Panc1 (cell line): ENCODE results near the gene KLHDC8A. TPM values are rescaled to one million over a fixed set of nuclear protein-coding genes. Genes with fewer than 3 reads are reported as not detected.
"Not testable (repeated sequence)": the region's sequence is repeated elsewhere in the genome, so short reads cannot be mapped to it uniquely, and the experiment has no call there.

ENCODE experiments used
- ATAC-seq: fragments of 200-7000 bp; cut with Tn5 transposase; 2 replicates; pipeline ENCODE4 v1.9.1; 2020; ENCODE audit warnings: mild to moderate bottlenecking, moderate library complexity
- BruUV-seq: library from RNA; stranded (reverse); fragments of 400-500 nt; replicated peaks from 2 replicates; lab custom pipeline; 2021; lab: Mats Ljungman, UMichigan
- CTCF ChIA-PET: fragments of 300-600 bp; sonication (Branson Sonifier 250); formaldehyde crosslinking; loops from one replicate; lab custom pipeline; 2022; ENCODE audit warnings: antibody characterized with exemption; lab: Charles Lee
- POLR2A ChIA-PET: fragments of 300-600 bp; sonication (Branson Sonifier 250); formaldehyde crosslinking; loops from one replicate; lab custom pipeline; 2022; ENCODE audit warnings: antibody characterized with exemption; lab: Charles Lee
- DNase-seq: peaks from one replicate; pipeline ENCODE4 v3.0.0-alpha.2; 2010; ENCODE audit warnings: low read depth, low spot score
- H3K27ac ChIP-seq: 2 replicates; pipeline ENCODE4 v1.5.1; 2011; ENCODE audit warnings: mild to moderate bottlenecking, low read length, inconsistent platforms
- H3K27me3 ChIP-seq: fragments of 200-500 bp; sonication (Bioruptor generic); 2 replicates; pipeline ENCODE4 v1.6.0; 2014; ENCODE audit warnings: low read length, inconsistent platforms; ENCODE audit not compliant: control insufficient read depth, insufficient read depth
- H3K36me3 ChIP-seq: fragments of 200-500 bp; sonication (Bioruptor generic); 2 replicates; pipeline ENCODE4 v1.5.1; 2014; ENCODE audit warnings: inconsistent platforms, mild to moderate bottlenecking, low read length, moderate library complexity; ENCODE audit not compliant: control insufficient read depth, insufficient read depth
- H3K4me1 ChIP-seq: 2 replicates; pipeline ENCODE4 v1.5.1; 2011; ENCODE audit warnings: inconsistent platforms, mild to moderate bottlenecking, low read length, moderate library complexity; ENCODE audit not compliant: control insufficient read depth, insufficient read depth
- H3K4me3 ChIP-seq, 2 experiments: 2 replicates each; pipeline ENCODE4 v1.5.1; 2011 to 2012; ENCODE audit warnings: low read depth in 2 of 2, low read length in 2 of 2, mild to moderate bottlenecking in 2 of 2, inconsistent platforms in 1 of 2, moderate library complexity in 1 of 2
- H3K9me3 ChIP-seq: fragments of 200-500 bp; sonication (Bioruptor generic); 2 replicates; pipeline ENCODE4 v1.5.1; 2014; ENCODE audit warnings: low read depth, mild to moderate bottlenecking, inconsistent platforms, low read length, moderate library complexity; ENCODE audit not compliant: control insufficient read depth, insufficient read depth
- POLR2AphosphoS5 ChIP-seq: IDR thresholded peaks from 2 replicates; pipeline ENCODE4 v1.6.1; 2012; ENCODE audit warnings: mild to moderate bottlenecking, low read depth, low read length, moderate library complexity
- SIN3A ChIP-seq: IDR thresholded peaks from 2 replicates; pipeline ENCODE4 v1.6.1; 2012; ENCODE audit warnings: low read depth, mild to moderate bottlenecking, low read length, moderate library complexity, borderline replicate concordance; ENCODE audit not compliant: insufficient read depth
- TCF7L2 ChIP-seq: IDR thresholded peaks from 2 replicates; pipeline ENCODE4 v1.6.1; 2011; ENCODE audit warnings: mild to moderate bottlenecking, low read depth, low read length, inconsistent platforms
- in situ Hi-C: cut with HindIII; loops from 2 replicates; pipeline ENCODE4 v1.10.0; 2016; ENCODE audit warnings: low sequenced_read_pairs, low pct_unique_long_range_greater_than_20kb
- intact Hi-C: fragments of 100-400 bp; cut with micrococcal nuclease; formaldehyde crosslinking; loops from one replicate; pipeline ENCODE4 v1.10.0; 2022; ENCODE audit not compliant: unreplicated experiment
- total RNA-seq: library from RNA; stranded (reverse); gene quantifications from one replicate; pipeline ENCODE4 v1.2.1, GENCODE V29; 2021; ENCODE audit not compliant: unreplicated experiment
- TF ChIP-seq, protein P1 (sequence below), 2 experiments: IDR thresholded peaks; 2 replicates each; pipeline ENCODE4 v1.6.1; 2011 to 2012; ENCODE audit warnings: low read depth in 2 of 2, control low read depth in 1 of 2, low read length in 1 of 2, mild to moderate bottlenecking in 1 of 2, moderate library complexity in 1 of 2; ENCODE audit not compliant: insufficient read depth in 1 of 2
- TF ChIP-seq, protein P2 (sequence below): fragments of 450-650 bp; IDR thresholded peaks from 2 replicates; pipeline ENCODE4 v1.5.1; 2017; ENCODE audit warnings: mild to moderate bottlenecking

The KLHDC8A gene
- total RNA-seq, 1 experiment from 2014 or later, result 0.31 TPM

DNA sequence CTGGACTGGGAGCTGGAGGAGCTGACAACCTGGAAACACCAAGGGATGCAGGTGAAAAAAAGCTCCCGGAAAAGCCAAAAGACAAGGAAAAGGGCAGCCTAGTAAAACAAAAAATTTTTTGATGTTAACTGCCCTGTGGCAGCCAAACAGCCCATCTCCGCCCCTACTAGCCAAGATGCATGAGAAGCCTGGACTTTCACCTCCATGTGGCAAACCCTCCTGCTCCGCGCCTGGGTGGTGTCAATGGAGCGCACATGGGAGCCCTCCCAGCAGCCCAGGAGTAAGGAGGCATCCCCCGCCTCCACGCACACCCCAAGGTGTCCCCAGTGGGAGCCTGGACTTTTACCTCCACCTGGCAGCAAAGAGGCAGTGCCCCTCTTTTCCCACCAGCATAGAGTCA is 34.7 kb upstream of the KLHDC8A start:
- H3K9me3 ChIP-seq, result no peaks in the 10 kb centered on the region
- H3K36me3 ChIP-seq, result no peaks in the 10 kb centered on the region
- no peak for ATAC-seq
- H3K27me3 ChIP-seq, result 0 out of 2 replicates have a peak, but pooled peaks cover 2% of the 10 kb centered on the region
- in situ Hi-C loops (no loop called here), intact Hi-C loops (no loop called here)
- H3K4me3 ChIP-seq, result no peak overlapping the region
- ChIA-PET CTCF (interaction anchor here (1.1 kb wide), 1 partner anchor 133 kb away, joined by 3 read pairs; no protein-coding TSS in a partner anchor), POLR2A (no interaction called here)
- TF ChIP-seq POLR2AphosphoS5 (no peak), TCF7L2 (no peak), SIN3A (no peak)
- TF ChIP-seq, protein P1, sequence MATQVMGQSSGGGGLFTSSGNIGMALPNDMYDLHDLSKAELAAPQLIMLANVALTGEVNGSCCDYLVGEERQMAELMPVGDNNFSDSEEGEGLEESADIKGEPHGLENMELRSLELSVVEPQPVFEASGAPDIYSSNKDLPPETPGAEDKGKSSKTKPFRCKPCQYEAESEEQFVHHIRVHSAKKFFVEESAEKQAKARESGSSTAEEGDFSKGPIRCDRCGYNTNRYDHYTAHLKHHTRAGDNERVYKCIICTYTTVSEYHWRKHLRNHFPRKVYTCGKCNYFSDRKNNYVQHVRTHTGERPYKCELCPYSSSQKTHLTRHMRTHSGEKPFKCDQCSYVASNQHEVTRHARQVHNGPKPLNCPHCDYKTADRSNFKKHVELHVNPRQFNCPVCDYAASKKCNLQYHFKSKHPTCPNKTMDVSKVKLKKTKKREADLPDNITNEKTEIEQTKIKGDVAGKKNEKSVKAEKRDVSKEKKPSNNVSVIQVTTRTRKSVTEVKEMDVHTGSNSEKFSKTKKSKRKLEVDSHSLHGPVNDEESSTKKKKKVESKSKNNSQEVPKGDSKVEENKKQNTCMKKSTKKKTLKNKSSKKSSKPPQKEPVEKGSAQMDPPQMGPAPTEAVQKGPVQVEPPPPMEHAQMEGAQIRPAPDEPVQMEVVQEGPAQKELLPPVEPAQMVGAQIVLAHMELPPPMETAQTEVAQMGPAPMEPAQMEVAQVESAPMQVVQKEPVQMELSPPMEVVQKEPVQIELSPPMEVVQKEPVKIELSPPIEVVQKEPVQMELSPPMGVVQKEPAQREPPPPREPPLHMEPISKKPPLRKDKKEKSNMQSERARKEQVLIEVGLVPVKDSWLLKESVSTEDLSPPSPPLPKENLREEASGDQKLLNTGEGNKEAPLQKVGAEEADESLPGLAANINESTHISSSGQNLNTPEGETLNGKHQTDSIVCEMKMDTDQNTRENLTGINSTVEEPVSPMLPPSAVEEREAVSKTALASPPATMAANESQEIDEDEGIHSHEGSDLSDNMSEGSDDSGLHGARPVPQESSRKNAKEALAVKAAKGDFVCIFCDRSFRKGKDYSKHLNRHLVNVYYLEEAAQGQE (IDR thresholded peaks at IDR 0.05; ENCODE audit: insufficient read depth in 1 of 2, low read depth in 2 of 2, low read length in 1 of 2), result no peak
- TF ChIP-seq, protein P2, sequence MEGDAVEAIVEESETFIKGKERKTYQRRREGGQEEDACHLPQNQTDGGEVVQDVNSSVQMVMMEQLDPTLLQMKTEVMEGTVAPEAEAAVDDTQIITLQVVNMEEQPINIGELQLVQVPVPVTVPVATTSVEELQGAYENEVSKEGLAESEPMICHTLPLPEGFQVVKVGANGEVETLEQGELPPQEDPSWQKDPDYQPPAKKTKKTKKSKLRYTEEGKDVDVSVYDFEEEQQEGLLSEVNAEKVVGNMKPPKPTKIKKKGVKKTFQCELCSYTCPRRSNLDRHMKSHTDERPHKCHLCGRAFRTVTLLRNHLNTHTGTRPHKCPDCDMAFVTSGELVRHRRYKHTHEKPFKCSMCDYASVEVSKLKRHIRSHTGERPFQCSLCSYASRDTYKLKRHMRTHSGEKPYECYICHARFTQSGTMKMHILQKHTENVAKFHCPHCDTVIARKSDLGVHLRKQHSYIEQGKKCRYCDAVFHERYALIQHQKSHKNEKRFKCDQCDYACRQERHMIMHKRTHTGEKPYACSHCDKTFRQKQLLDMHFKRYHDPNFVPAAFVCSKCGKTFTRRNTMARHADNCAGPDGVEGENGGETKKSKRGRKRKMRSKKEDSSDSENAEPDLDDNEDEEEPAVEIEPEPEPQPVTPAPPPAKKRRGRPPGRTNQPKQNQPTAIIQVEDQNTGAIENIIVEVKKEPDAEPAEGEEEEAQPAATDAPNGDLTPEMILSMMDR, result no peak
- no TSS peak for BruUV-seq
- no peaks in the 10 kb centered on the region for H3K4me1 ChIP-seq
- no peak for DNase-seq
- no peak overlapping the region for H3K27ac ChIP-seq

DNA sequence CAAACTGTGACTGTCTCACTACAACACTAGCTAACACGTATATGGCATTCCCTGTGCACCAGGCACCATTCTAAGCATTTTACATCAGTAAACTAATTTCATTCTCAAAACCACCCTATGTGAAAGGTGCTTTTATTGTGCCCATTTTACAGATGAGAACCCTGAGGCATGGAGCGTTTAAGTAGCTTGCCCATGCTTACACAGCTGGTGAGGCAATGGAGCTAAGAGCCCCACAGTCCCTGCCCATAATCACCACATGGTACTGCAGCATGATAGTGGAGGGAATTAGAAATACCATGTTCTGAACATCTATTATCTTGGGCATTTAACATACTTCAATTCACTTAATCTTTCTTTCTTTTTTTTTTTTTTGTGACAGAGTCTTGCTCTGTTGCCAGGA is 31.1 kb upstream of the KLHDC8A start:
- intact Hi-C loops, result no loop called here
- TF ChIP-seq, protein P1 (IDR thresholded peaks at IDR 0.05; ENCODE audit: insufficient read depth in 1 of 2, low read depth in 2 of 2, low read length in 1 of 2), result no peak
- TF ChIP-seq, protein P2, result no peak
- TF ChIP-seq TCF7L2 (no peak), SIN3A (no peak), POLR2AphosphoS5 (no peak)
- H3K36me3 ChIP-seq, result no peaks in the 10 kb centered on the region
- ChIA-PET CTCF (no interaction called here), POLR2A (no interaction called here)
- in situ Hi-C loops, result no loop called here
- no peaks in the 10 kb centered on the region for H3K9me3 ChIP-seq
- no peaks in the 10 kb centered on the region for H3K4me1 ChIP-seq
- H3K27me3 ChIP-seq, result no peaks in the 10 kb centered on the region
- ATAC-seq (no peak), DNase-seq (no peak)
- BruUV-seq, result no TSS peak
- H3K27ac ChIP-seq, result no peak overlapping the region
- H3K4me3 ChIP-seq, result no peak overlapping the region

DNA sequence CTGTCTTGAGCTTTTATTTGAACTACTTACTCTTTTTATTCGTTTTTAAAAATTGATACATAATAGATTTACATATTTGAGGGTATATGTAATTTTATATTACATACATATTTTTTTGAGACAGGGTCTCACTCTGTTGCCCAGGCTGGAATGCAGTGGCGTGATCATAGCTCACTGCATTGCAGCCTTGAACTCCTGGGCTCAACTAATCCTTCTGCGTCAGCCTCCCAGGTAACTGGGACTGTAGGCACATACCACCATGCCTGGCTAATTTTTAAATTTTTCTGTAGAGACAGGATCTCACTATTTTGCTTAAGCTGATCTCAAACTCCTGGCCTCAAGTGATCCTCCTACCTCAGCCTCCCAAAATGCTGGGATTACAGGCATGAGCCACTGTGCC is 26.3 kb upstream of the KLHDC8A start:
- H3K36me3 ChIP-seq, H3K4me3 ChIP-seq, H3K27me3 ChIP-seq, intact Hi-C loops, CTCF ChIA-PET, in situ Hi-C loops, ATAC-seq, POLR2A ChIA-PET, H3K9me3 ChIP-seq, H3K4me1 ChIP-seq, H3K27ac ChIP-seq, DNase-seq, BruUV-seq: not testable (repeated sequence)
